MM.1S (cell line): ENCODE data around the gene COL11A2.

Experiments
- CTCF ChIP-seq: fragments of 300-600 bp; sonication (generic); IDR thresholded peaks from 2 replicates; pipeline ENCODE4 v1.5.1; 2016; ENCODE audit warnings: antibody characterized with exemption, low read length, mixed read lengths
- EZH2 ChIP-seq: fragments of 300-600 bp; sonication (generic); optimal IDR thresholded peaks from 2 replicates; pipeline ENCODE3; 2017; ENCODE audit warnings: low read depth, mild to moderate bottlenecking, antibody characterized with exemption, low read length, mixed read lengths
- EZH2phosphoT487 ChIP-seq: fragments of 300-600 bp; sonication (generic); IDR thresholded peaks from 2 replicates; pipeline ENCODE4 v1.6.1; 2018; ENCODE audit warnings: antibody characterized with exemption, low read length

GRCh38 chr6:33147807-33148666 lies 44.2 kb downstream of the COL11A2 start:
- peak; percentile 76 for TF ChIP-seq CTCF
- no peak for TF ChIP-seq EZH2phosphoT487
- TF ChIP-seq EZH2: no peak
